ENCODE data around the gene KDM5A.

- TF ChIP-seq CTCF (IDR thresholded peaks at IDR 0.05): no peak
- no peak for TF ChIP-seq EZH2 (IDR thresholded peaks at IDR 0.05)
These were observed 2.5 kb downstream of the KDM5A start for GRCh38 chr12:386651-387050.
